Activated CD8-positive, alpha-beta memory T cell treated with anti-CD3 and anti-CD28 coated beads for 24 hours (primary cell): ENCODE data around the gene ZNF638.

Experiments
- DNase-seq: peaks from one replicate; pipeline ENCODE4 v3.0.0-alpha.2; 2020

ZNF638 gene

GRCh38 chr2:71474744-71475397, 143.3 kb downstream of the ZNF638 start:
- no peak for DNase-seq

GRCh38 chr2:71476495-71476894, 144.9 kb downstream of the ZNF638 start:
- no peak for DNase-seq

GRCh38 chr2:71477231-71477691, 145.7 kb downstream of the ZNF638 start:
- DNase-seq = no peak

GRCh38 chr2:71478806-71479205, 147.2 kb downstream of the ZNF638 start:
- no peak for DNase-seq

- no peak for DNase-seq
These were observed 147.7 kb downstream of the ZNF638 start for GRCh38 chr2:71479261-71479660.

GRCh38 chr2:71481111-71481510, 149.5 kb downstream of the ZNF638 start:
- DNase-seq = no peak

GRCh38 chr2:71482055-71482454, 150.5 kb downstream of the ZNF638 start:
- no peak for DNase-seq

- DNase-seq = no peak
These were observed 151.7 kb downstream of the ZNF638 start for GRCh38 chr2:71483246-71483645.

- DNase-seq = no peak
These were observed 152.8 kb downstream of the ZNF638 start for GRCh38 chr2:71484354-71484753.
